GM18951 (cell line): ENCODE measurements around the gene THEMIS2.
"Not testable (repeated sequence)": the region's sequence is repeated elsewhere in the genome, so short reads cannot be mapped to it uniquely, and the experiment has no call there.

Experiments used
- POLR2A ChIP-seq: IDR thresholded peaks from 4 replicates; pipeline ENCODE4 v1.6.1; 2011; ENCODE audit warnings: mild to moderate bottlenecking; ENCODE audit not compliant: insufficient read length, insufficient read depth; ENCODE audit errors: extremely low read depth
- in situ Hi-C: fragments of 300-500 bp; cut with MboI; formaldehyde crosslinking; loops from one replicate; pipeline ENCODE4 v1.12.0; 2022; ENCODE audit warnings: low sequenced_read_pairs, mixed read lengths, inconsistent platforms; ENCODE audit not compliant: unreplicated experiment

The THEMIS2 gene

DNA sequence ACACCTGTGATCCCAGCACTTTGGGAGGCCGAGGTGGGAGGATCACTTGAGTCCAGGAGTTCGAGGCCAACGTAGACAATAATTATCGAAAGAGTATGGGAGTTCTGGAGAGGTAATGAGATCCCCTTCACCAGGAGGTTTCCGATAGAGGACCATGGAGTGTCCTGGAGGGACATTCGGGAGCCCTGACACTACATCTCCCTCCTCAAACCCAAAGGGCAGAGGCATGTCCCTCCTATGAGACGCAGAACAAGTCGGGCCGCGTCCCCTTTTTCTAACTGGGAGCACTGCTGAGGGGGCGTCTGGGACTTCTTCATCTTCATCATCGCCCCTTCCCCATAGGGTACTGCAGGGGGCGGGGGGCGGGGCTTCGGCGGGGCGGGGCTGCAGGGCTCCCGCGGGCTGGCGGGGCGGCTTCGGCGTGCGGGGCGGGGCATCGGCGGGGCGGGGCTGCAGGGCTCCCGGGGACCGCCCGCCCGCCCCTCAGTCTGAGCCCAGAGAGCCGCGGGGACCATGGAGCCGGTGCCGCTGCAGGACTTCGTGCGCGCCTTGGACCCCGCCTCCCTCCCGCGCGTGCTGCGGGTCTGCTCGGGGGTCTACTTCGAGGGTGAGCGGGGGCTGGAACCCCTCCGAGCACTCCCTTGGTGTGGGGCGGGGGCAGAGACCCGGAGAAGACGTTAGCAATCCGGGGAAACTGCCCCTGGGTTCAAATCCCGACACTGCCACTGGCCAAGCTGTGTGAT is at the start of gene THEMIS2:
TSS of gene THEMIS2 (plus strand) at position 486 of the 743 bp plus-strand sequence. CDS start at position 514, 28 bp downstream.
- in situ Hi-C loops = loop anchor here (25.0 kb wide), 1 partner anchor 340 kb away; no protein-coding TSS in a partner anchor
- TF ChIP-seq POLR2A = peak; percentile 80

DNA sequence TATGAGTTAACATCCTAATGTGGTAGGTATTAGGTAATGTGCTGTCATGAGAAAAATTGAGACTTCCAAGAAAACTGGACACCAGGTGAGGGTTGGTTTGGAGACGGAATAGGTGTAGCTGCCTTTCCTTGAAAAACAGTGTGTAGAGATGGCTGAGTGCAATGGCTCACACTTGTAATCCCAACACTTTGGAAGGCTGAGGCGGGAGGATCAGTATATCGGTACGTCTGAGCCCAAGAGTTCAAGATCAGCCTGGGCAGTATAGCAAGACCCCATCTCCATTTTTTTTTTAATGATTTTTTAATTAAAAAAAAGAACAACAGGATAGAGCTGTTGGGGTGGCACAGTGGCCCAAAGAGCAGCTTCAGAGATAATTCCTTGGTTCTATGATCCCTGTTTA is 48.6 kb upstream of the THEMIS2 start:
- in situ Hi-C loops = no loop called here
- TF ChIP-seq POLR2A = no peak

- TF ChIP-seq POLR2A = no peak
- in situ Hi-C loops = no loop called here
Observed at GRCh38 chr1:27824411-27824810, 47.9 kb upstream of the THEMIS2 start.

DNA sequence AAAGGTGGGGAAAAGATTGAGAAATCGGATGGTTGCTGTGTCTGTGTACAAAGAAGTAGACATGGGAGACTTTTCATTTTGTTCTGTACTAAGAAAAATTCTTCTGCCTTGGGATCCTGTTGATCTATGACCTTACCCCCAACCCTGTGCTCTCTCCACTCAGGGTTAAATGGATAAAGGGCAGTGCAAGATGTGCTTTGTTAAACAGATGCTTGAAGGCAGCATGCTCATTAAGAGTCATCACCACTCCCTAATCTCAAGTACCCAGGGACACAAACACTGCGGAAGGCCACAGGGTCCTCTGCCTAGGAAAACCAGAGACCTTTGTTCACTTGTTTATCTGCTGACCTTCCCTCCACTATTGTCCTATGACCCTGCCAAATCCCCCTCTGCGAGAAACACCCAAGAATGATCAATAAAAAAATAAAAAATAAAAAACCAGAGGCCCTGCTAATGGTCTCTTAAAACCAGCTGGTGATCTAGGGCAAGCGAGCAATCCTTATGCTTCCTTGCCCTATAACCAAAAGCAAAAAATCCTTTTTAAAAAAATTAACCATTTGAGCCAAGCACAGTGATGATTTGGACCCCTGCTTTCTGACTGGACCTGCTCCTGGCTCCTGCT is 42.9 kb upstream of the THEMIS2 start:
- in situ Hi-C loops = not testable (repeated sequence)

DNA sequence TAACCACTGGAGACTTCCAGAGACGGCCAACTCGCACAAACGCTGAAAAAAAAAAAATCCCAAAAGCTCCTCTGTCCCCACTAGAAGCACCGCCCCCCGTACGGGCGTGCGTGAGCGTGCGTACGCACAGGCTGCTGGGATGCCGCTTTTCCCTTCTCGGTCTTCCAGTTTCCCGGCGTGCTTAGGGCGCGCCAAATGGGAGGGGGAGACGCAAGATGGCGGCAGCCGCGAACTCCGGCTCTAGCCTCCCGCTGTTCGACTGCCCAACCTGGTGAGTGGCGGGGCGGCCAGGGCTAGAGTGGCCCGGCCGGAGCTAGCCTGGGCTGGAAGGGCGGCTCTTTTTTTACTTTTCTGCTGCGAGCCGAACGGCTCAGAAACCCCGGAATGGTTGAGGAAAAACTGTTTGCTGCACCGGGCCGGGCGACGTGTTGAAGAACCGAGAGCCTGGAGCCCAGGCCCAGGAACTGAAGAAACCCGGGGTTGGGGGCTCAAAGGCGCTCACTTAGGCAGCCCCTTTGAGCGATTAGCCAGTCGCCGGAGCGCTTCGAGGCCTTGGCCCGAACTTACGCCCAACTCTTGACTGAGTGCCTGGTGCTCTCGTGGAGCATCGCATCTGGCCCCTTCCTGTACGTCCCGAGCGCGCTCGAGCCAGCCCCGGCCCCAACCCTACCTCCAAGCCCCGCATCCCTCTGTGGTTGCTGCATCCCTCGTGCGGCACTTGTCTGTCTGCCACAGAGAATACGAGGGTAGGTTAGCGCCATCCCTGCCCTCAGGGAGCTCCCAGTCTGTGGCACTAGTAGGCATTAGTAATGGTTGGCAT is 41.5 kb upstream of the THEMIS2 start, which contains the start of gene PPP1R8:
TSS of gene PPP1R8 (plus strand) at position 162 of the 820 bp plus-strand sequence. CDS start at position 216, 54 bp downstream.
- TF ChIP-seq POLR2A = peak; percentile 96
- in situ Hi-C loops = no loop called here

DNA sequence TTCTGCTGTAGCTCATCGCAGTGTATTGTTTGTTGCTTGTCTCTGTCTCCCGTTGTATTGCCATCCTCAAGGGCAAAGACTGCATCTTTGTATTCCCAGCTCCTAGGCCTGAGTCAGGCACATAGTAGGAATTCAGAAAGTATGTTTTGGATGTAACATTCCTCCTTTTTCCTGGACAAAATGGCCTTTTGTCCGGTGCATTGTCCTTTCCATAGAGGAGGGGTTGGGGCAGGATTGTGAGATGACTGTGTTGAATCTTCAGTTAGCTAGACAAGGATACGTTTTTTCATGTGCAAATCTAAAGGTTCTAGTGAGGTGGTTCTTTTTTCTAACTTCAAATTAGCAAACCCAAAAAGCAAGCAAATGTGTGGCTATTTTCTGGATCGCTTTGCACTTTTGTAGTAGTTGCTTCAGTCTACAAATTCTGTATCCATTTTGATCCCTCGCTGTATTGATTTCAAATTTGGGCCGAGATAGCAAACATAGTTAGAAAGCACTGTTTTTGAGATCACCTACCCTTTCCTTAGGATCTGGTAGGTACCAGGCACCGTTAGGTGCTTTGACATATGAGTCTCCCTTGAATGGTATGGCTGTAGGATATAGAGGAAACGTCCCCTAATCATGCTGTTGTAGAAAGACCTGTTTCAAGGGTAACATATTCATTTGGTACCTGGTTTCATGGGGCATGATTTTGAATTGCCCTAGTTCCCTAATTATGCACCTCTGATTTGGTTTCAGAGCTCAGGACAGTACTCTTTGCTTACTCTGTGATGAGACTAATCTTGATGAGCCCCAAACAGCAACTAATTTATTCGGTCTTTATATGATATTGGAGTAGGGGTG is 40.6 kb upstream of the THEMIS2 start:
- in situ Hi-C loops = no loop called here
- no peak for TF ChIP-seq POLR2A

GRCh38 chr1:27832762-27833161 is 39.6 kb upstream of the THEMIS2 start:
- no peak for TF ChIP-seq POLR2A
- in situ Hi-C loops = no loop called here

DNA sequence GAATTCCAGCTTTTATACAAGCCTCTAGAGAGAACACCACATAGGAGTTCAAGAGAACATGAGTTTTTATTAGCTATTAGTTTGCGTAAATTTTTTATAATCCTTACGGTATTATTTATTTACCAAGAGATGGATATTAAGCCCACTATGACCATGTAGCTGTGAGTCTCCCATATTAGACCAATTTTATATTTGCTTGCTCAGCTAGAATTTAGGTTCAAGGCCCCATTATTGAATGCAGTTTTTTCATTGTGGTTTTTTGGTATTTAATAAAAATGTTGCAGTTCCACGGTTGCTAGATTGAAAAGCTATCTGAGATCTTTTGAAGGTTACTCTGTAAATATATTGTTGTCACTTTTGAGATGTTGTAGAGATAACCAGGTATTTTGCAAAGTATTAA is 38.9 kb upstream of the THEMIS2 start:
- in situ Hi-C loops = no loop called here
- no peak for TF ChIP-seq POLR2A

GRCh38 chr1:27835046-27835445 is 37.3 kb upstream of the THEMIS2 start:
- TF ChIP-seq POLR2A = no peak
- in situ Hi-C loops = no loop called here

- in situ Hi-C loops = no loop called here
- TF ChIP-seq POLR2A = no peak
Observed at GRCh38 chr1:27835501-27835900, 36.8 kb upstream of the THEMIS2 start.

DNA sequence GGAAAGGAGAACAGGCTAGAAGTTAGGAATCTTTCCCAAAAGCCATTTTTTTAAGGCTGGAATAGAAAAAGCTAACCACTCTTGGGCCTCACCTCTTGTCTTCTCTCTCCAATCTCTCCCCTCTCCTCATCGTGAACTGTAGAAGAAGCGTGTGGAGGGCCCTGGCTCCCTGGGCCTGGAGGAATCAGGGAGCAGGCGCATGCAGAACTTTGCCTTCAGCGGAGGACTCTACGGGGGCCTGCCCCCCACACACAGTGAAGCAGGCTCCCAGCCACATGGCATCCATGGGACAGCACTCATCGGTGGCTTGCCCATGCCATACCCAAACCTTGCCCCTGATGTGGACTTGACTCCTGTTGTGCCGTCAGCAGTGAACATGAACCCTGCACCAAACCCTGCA is 22.4 kb upstream of the THEMIS2 start:
- in situ Hi-C loops = loop anchor here (25.0 kb wide), 1 partner anchor 362 kb away; no protein-coding TSS in a partner anchor
- no peak for TF ChIP-seq POLR2A

GRCh38 chr1:27855085-27855484 is 17.3 kb upstream of the THEMIS2 start:
- in situ Hi-C loops = loop anchor here (5.0 to 25.0 kb wide), 2 partner anchors 97 to 357 kb away; no protein-coding TSS in a partner anchor
- no peak for TF ChIP-seq POLR2A

- in situ Hi-C loops = loop anchor here (5.0 to 25.0 kb wide), 2 partner anchors 96 to 356 kb away; no protein-coding TSS in a partner anchor
- no peak for TF ChIP-seq POLR2A
Observed at GRCh38 chr1:27856561-27857343, 15.6 kb upstream of the THEMIS2 start.

DNA sequence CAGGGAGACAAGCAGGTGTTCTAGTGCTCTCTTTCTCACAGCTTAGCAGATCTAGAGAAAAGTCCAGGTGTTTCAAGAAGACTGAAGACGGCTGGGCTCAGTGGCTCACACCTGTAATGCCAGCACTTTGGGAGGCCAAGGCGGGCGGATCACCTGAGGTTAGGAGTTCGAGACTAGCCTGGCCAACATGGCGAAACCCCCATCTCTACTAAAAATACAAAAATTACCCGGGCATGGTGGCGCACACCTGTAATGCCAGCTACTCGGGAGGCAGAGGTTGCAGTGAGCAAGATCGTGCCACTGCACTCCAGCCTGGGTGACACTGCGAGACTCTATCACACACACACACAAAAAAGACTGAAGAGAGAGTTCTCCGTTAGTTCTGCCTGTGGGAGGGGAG is 14.8 kb upstream of the THEMIS2 start:
- in situ Hi-C loops = loop anchor here (5.0 to 25.0 kb wide), 2 partner anchors 95 to 355 kb away; no protein-coding TSS in a partner anchor
